SK-N-SH treated with all-trans-retinoic acid at 6 μM for 48 hours (cell line): ENCODE measurements around the gene ZNF470.

Experiments
- ATAC-seq: fragments of 200-7000 bp; cut with Tn5 transposase; 3 replicates; pipeline ENCODE4 v1.9.1; 2020; ENCODE audit warnings: mild to moderate bottlenecking, moderate library complexity
- BACH2 ChIP-seq: fragments of 250-450 bp; sonication (Bioruptor Pico); IDR thresholded peaks from 2 replicates; pipeline ENCODE4 v1.9.0; 2021; ENCODE audit warnings: mild to moderate bottlenecking, borderline replicate concordance
- CREB5 ChIP-seq: fragments of 250-450 bp; sonication (Bioruptor Pico); IDR thresholded peaks from 2 replicates; pipeline ENCODE4 v1.5.1; 2020; ENCODE audit warnings: low read depth, mild to moderate bottlenecking, moderate library complexity
- CSDC2 ChIP-seq: fragments of 250-450 bp; sonication (Bioruptor Pico); IDR thresholded peaks from 2 replicates; pipeline ENCODE4 v1.5.0; 2020; ENCODE audit warnings: mild to moderate bottlenecking, moderate library complexity
- ESRRG ChIP-seq: fragments of 250-450 bp; sonication (Bioruptor Pico); IDR thresholded peaks from 2 replicates; pipeline ENCODE4 v1.6.1; 2021; ENCODE audit warnings: mild to moderate bottlenecking
- GLIS3 ChIP-seq: fragments of 250-450 bp; sonication (Bioruptor Pico); IDR thresholded peaks from 2 replicates; pipeline ENCODE4 v1.5.0; 2020; ENCODE audit warnings: mild to moderate bottlenecking, moderate library complexity
- ISL1 ChIP-seq: fragments of 250-450 bp; sonication (Bioruptor Pico); IDR thresholded peaks from 2 replicates; pipeline ENCODE4 v2.1.2; 2022; ENCODE audit warnings: mild to moderate bottlenecking, moderate library complexity
- OSR1 ChIP-seq: fragments of 250-450 bp; sonication (Bioruptor Pico); IDR thresholded peaks from 2 replicates; pipeline ENCODE4 v1.8.0; 2022; ENCODE audit warnings: moderate library complexity, mild to moderate bottlenecking, inconsistent platforms
- POU6F1 ChIP-seq: fragments of 250-450 bp; sonication (Bioruptor Pico); IDR thresholded peaks from 2 replicates; pipeline ENCODE4 v1.8.0; 2021; ENCODE audit warnings: low read depth, mild to moderate bottlenecking, moderate library complexity, borderline replicate concordance
- RARB ChIP-seq: fragments of 250-450 bp; sonication (Bioruptor Pico); IDR thresholded peaks from 2 replicates; pipeline ENCODE4 v1.8.0; 2021; ENCODE audit warnings: mild to moderate bottlenecking, moderate library complexity
- SNAI2 ChIP-seq: fragments of 250-450 bp; sonication (Bioruptor Pico); IDR thresholded peaks from 2 replicates; pipeline ENCODE4 v1.5.0; 2020; ENCODE audit warnings: mild to moderate bottlenecking, moderate library complexity
- TCF4 ChIP-seq: fragments of 250-450 bp; sonication (Bioruptor Pico); IDR thresholded peaks from 2 replicates; pipeline ENCODE4 v1.8.0; 2021; ENCODE audit warnings: mild to moderate bottlenecking, moderate library complexity, borderline replicate concordance
- TOX ChIP-seq: fragments of 250-450 bp; sonication (Bioruptor Pico); IDR thresholded peaks from 2 replicates; pipeline ENCODE4 v1.8.0; 2021; ENCODE audit warnings: mild to moderate bottlenecking, moderate library complexity, borderline replicate concordance
- ZFP3 ChIP-seq: fragments of 250-450 bp; sonication (Bioruptor Pico); IDR thresholded peaks from 2 replicates; pipeline ENCODE4 v1.5.0; 2020; ENCODE audit warnings: mild to moderate bottlenecking, moderate library complexity
- ZNF565 ChIP-seq: fragments of 450-650 bp; formaldehyde crosslinking; conservative IDR thresholded peaks from 2 replicates; pipeline ENCODE4 v1.5.0; 2020; ENCODE audit warnings: low read depth, mild to moderate bottlenecking, moderate library complexity
- ZNF70 ChIP-seq: fragments of 450-650 bp; formaldehyde crosslinking; IDR thresholded peaks from 2 replicates; pipeline ENCODE4 v1.5.0; 2020; ENCODE audit warnings: mild to moderate bottlenecking, moderate library complexity
- TF ChIP-seq, protein P1 (sequence below): fragments of 250-450 bp; sonication (Bioruptor Pico); IDR thresholded peaks from 2 replicates; pipeline ENCODE4 v1.8.0; 2020; ENCODE audit warnings: mild to moderate bottlenecking, moderate library complexity, borderline replicate concordance
- TF ChIP-seq, protein P2 (sequence below): fragments of 250-450 bp; sonication (Bioruptor Pico); IDR thresholded peaks from 2 replicates; pipeline ENCODE4 v1.5.1; 2021; ENCODE audit warnings: mild to moderate bottlenecking, moderate library complexity
- TF ChIP-seq, protein P3 (sequence below): fragments of 250-450 bp; sonication (Bioruptor Pico); IDR thresholded peaks from 2 replicates; pipeline ENCODE4 v1.5.0; 2020; ENCODE audit warnings: mild to moderate bottlenecking, moderate library complexity

The ZNF470 gene

GRCh38 chr19:56613639-56614038 lies 46.4 kb downstream of the ZNF470 start:
- no peak for ATAC-seq
- TF ChIP-seq, protein P1, sequence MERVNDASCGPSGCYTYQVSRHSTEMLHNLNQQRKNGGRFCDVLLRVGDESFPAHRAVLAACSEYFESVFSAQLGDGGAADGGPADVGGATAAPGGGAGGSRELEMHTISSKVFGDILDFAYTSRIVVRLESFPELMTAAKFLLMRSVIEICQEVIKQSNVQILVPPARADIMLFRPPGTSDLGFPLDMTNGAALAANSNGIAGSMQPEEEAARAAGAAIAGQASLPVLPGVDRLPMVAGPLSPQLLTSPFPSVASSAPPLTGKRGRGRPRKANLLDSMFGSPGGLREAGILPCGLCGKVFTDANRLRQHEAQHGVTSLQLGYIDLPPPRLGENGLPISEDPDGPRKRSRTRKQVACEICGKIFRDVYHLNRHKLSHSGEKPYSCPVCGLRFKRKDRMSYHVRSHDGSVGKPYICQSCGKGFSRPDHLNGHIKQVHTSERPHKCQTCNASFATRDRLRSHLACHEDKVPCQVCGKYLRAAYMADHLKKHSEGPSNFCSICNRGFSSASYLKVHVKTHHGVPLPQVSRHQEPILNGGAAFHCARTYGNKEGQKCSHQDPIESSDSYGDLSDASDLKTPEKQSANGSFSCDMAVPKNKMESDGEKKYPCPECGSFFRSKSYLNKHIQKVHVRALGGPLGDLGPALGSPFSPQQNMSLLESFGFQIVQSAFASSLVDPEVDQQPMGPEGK = no peak
- TF ChIP-seq ISL1 (CRISPR knock-in tag) (no peak), ZNF565 (CRISPR knock-in tag) (no peak), ZFP3 (CRISPR knock-in tag) (no peak), POU6F1 (CRISPR knock-in tag) (no peak), OSR1 (CRISPR knock-in tag) (no peak), ZNF70 (CRISPR knock-in tag) (no peak), TOX (CRISPR knock-in tag) (no peak), BACH2 (CRISPR knock-in tag) (no peak), RARB (CRISPR knock-in tag) (no peak), CSDC2 (no peak), SNAI2 (no peak), CREB5 (CRISPR knock-in tag) (no peak), TCF4 (CRISPR knock-in tag) (no peak), GLIS3 (no peak)
- TF ChIP-seq, protein P2, sequence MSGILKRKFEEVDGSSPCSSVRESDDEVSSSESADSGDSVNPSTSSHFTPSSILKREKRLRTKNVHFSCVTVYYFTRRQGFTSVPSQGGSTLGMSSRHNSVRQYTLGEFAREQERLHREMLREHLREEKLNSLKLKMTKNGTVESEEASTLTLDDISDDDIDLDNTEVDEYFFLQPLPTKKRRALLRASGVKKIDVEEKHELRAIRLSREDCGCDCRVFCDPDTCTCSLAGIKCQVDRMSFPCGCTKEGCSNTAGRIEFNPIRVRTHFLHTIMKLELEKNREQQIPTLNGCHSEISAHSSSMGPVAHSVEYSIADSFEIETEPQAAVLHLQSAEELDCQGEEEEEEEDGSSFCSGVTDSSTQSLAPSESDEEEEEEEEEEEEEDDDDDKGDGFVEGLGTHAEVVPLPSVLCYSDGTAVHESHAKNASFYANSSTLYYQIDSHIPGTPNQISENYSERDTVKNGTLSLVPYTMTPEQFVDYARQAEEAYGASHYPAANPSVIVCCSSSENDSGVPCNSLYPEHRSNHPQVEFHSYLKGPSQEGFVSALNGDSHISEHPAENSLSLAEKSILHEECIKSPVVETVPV (CRISPR knock-in tag) = no peak

DNA sequence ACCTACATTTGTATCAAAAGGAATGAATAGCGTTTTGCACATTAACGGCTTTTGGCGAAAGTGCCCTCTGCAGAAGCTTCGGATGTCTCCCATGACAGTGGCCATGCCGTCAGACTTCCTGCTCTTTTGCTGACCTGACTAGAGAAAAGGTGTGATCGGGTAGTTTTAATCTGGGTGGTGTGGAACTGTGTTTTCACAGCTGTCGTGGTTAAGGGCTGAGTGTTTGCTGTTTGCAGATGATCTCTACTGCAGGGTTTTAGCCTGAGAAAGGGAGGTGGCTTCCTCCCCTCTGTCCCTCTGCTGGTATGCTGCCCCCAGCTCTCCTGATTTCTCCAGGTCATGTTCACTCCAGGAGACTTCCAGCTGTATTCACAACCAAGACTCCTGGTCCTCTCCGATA lies 50.3 kb downstream of the ZNF470 start:
- no peak for ATAC-seq

DNA sequence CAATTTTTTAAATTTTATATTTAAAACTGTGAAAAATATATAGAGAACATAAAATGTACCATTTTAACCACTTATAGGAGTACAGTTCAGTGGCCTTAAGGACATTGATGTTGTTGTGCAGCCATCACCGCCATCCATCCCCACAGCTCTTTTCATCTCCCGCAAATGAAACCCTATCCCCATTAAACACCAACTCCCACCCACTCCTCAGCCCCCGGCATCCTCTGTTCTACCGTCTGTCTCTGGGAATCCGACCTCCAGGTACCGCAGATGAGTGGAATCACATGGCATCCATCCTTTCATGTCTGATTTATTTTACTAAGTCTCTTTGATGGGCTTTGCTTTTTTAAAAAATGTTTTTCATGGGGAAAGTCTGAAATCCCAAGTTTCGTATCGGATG lies 51.9 kb downstream of the ZNF470 start:
- no peak for ATAC-seq
- no peak for TF ChIP-seq CREB5 (CRISPR knock-in tag)
- no peak for TF ChIP-seq POU6F1 (CRISPR knock-in tag)

More for the DNA sequence above, 50.3 kb downstream of the ZNF470 start:
- TF ChIP-seq ZNF565 (CRISPR knock-in tag) (no peak), ESRRG (no peak)

DNA sequence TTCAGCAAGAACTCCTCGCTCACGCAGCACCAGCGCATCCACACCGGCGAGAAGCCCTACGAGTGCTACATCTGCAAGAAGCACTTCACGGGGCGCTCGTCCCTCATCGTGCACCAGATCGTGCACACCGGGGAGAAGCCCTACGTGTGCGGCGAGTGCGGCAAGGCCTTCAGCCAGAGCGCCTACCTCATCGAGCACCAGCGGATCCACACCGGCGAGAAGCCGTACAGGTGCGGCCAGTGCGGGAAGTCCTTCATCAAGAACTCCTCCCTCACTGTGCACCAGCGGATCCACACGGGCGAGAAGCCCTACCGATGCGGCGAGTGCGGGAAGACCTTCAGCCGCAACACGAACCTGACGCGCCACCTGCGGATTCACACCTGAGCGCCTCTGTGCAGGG lies 55.1 kb downstream of the ZNF470 start:
- ATAC-seq = no peak
- TF ChIP-seq CREB5 (CRISPR knock-in tag) (no peak), ESRRG (no peak), CSDC2 (no peak)
- TF ChIP-seq, protein P3, sequence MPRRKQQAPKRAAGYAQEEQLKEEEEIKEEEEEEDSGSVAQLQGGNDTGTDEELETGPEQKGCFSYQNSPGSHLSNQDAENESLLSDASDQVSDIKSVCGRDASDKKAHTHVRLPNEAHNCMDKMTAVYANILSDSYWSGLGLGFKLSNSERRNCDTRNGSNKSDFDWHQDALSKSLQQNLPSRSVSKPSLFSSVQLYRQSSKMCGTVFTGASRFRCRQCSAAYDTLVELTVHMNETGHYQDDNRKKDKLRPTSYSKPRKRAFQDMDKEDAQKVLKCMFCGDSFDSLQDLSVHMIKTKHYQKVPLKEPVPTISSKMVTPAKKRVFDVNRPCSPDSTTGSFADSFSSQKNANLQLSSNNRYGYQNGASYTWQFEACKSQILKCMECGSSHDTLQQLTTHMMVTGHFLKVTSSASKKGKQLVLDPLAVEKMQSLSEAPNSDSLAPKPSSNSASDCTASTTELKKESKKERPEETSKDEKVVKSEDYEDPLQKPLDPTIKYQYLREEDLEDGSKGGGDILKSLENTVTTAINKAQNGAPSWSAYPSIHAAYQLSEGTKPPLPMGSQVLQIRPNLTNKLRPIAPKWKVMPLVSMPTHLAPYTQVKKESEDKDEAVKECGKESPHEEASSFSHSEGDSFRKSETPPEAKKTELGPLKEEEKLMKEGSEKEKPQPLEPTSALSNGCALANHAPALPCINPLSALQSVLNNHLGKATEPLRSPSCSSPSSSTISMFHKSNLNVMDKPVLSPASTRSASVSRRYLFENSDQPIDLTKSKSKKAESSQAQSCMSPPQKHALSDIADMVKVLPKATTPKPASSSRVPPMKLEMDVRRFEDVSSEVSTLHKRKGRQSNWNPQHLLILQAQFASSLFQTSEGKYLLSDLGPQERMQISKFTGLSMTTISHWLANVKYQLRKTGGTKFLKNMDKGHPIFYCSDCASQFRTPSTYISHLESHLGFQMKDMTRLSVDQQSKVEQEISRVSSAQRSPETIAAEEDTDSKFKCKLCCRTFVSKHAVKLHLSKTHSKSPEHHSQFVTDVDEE (CRISPR knock-in tag) = no peak
